PC-3 (cell line): ENCODE data around the gene RNASE12. TPM values are rescaled to one million over a fixed set of nuclear protein-coding genes. Genes with fewer than 3 reads are reported as not detected.

ENCODE experiments used
- ATAC-seq: fragments of 200-7000 bp; cut with Tn5 transposase; 2 replicates; pipeline ENCODE4 v1.9.1; 2020; ENCODE audit warnings: mild to moderate bottlenecking, moderate library complexity
- BruUV-seq: library from RNA; stranded (reverse); fragments of 400-500 nt; replicated peaks from 2 replicates; lab custom pipeline; 2021; lab: Mats Ljungman, UMichigan
- CTCF ChIA-PET: fragments of 300-600 bp; sonication (Branson Sonifier 250); formaldehyde crosslinking; loops from one replicate; lab custom pipeline; 2022; ENCODE audit warnings: antibody characterized with exemption; lab: Charles Lee
- POLR2A ChIA-PET: fragments of 300-600 bp; sonication (Branson Sonifier 250); formaldehyde crosslinking; loops from one replicate; lab custom pipeline; 2022; ENCODE audit warnings: antibody characterized with exemption; ENCODE audit not compliant: unreplicated experiment; lab: Charles Lee
- DNase-seq: peaks from one replicate; pipeline ENCODE4 v3.0.0-alpha.2; 2015
- H2AFZ ChIP-seq: fragments of 300-600 bp; sonication (generic); 2 replicates; pipeline ENCODE4 v1.6.0; 2016; ENCODE audit warnings: antibody characterized with exemption, low read length
- H3F3A ChIP-seq: fragments of 300-600 bp; sonication (generic); one replicate; pipeline ENCODE4 v1.6.0; 2017; ENCODE audit warnings: antibody characterized with exemption, low read length, control low read depth, mild to moderate bottlenecking; ENCODE audit not compliant: unreplicated experiment
- H3K27ac ChIP-seq: fragments of 300-600 bp; sonication (generic); 2 replicates; pipeline ENCODE4 v1.5.1; 2016; ENCODE audit warnings: mild to moderate bottlenecking, low read length
- H3K27me3 ChIP-seq: fragments of 300-600 bp; sonication (generic); 2 replicates; pipeline ENCODE4 v1.6.1; 2016; ENCODE audit warnings: low read length, mixed read lengths
- H3K36me3 ChIP-seq: fragments of 300-600 bp; sonication (generic); 2 replicates; pipeline ENCODE4 v1.6.1; 2016; ENCODE audit warnings: low read depth, mixed run types, low read length, mixed read lengths
- H3K4me1 ChIP-seq: fragments of 300-600 bp; sonication (generic); 2 replicates; pipeline ENCODE4 v1.5.1; 2016; ENCODE audit warnings: low read length; ENCODE audit not compliant: insufficient read depth
- H3K4me2 ChIP-seq: fragments of 300-600 bp; sonication (generic); 2 replicates; pipeline ENCODE4 v1.6.0; 2016; ENCODE audit warnings: low read length
- H3K4me3 ChIP-seq: fragments of 300-600 bp; sonication (generic); 2 replicates; pipeline ENCODE4 v1.5.1; 2016; ENCODE audit warnings: mild to moderate bottlenecking, low read length, mixed read lengths
- H3K79me2 ChIP-seq: fragments of 300-600 bp; sonication (generic); 2 replicates; pipeline ENCODE4 v1.6.1; 2017; ENCODE audit warnings: low read length, mixed read lengths
- H3K9ac ChIP-seq: fragments of 300-600 bp; sonication (generic); 2 replicates; pipeline ENCODE4 v1.6.0; 2016; ENCODE audit warnings: mild to moderate bottlenecking, low read length
- H3K9me2 ChIP-seq: fragments of 300-600 bp; sonication (generic); replicated peaks from 2 replicates; pipeline ENCODE4 v1.6.1; 2016; ENCODE audit warnings: mixed run types, low read length, mixed read lengths
- H3K9me3 ChIP-seq: fragments of 300-600 bp; sonication (generic); 2 replicates; pipeline ENCODE4 v1.6.1; 2016; ENCODE audit warnings: low read length, mixed read lengths
- H4K20me1 ChIP-seq: fragments of 300-600 bp; sonication (generic); 2 replicates; pipeline ENCODE4 v1.6.1; 2016; ENCODE audit warnings: low read length, mixed read lengths
- EZH2 ChIP-seq: fragments of 300-600 bp; sonication (generic); IDR thresholded peaks from one replicate; pipeline ENCODE4 v1.6.1; 2017; ENCODE audit warnings: antibody characterized with exemption, mild to moderate bottlenecking, low read length; ENCODE audit not compliant: unreplicated experiment
- EZH2phosphoT487 ChIP-seq: fragments of 300-600 bp; sonication (generic); IDR thresholded peaks from 2 replicates; pipeline ENCODE4 v1.6.1; 2018; ENCODE audit warnings: mild to moderate bottlenecking, antibody characterized with exemption, low read length, borderline replicate concordance
- intact Hi-C: fragments of 100-400 bp; cut with micrococcal nuclease; formaldehyde crosslinking; loops from 2 replicates; pipeline ENCODE4 v1.9.0; 2023
- total RNA-seq: library from RNA; depleted of rRNA; stranded (reverse); fragments of >200 nt; gene quantifications from 2 replicates; pipeline ENCODE4 v1.2.3, GENCODE V29; 2014
- TF ChIP-seq, protein P1 (sequence below): fragments of 300-600 bp; sonication (generic); conservative IDR thresholded peaks from 2 replicates; pipeline ENCODE4 v1.5.1; 2017; ENCODE audit warnings: antibody characterized with exemption, low read depth, mild to moderate bottlenecking, low read length

Gene RNASE12
- total RNA-seq, 1 experiment from 2014 or later: not detected

DNA sequence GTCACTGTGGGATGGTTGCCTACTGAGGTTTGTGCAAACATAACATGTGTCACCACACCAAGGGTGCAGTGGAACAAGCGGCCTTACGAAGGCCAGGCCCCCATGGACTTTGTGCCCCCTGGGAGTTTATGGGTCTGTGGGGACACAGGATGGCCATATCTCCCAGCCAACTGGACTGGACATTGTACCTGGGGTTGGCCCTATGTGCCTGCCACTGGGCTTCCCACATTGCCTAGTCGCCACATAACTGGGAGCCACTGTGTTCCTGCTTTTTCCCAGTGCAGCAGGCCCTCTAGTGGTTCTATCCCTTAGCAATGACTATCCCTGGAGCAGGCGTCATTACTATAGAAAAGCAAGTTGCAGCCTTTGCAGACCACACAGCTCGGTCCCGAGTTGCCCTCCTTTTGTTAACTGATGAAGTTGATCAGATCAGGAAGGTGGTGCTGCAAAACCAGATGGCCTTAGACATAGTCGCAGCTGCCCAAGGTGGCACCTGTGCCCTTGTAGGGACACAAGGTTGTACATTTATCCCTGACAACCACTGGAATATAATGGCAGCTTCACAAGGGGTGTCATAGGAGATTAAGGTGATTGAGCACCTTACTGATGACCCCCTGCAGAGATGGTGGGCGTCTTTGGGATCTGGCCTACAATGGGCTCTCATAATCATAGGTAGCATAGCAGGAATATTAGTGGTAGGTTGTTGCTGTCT, 15.2 kb upstream of the RNASE12 start:
- Histone ChIP-seq H4K20me1 (no peaks in the 10 kb centered on the region), H3K9me2 (no peaks in the 10 kb centered on the region), H3K9me3 (no peaks in the 10 kb centered on the region), H3K4me1 (peaks cover 25% of the 10 kb centered on the region; the same call in 1 of the 2 replicates), H3K4me2 (peak overlapping the region; percentile 44), H3K4me3 (no peak overlapping the region), H3K36me3 (no peaks in the 10 kb centered on the region), H3F3A (no peaks in the 10 kb centered on the region), H3K27ac (no peak overlapping the region), H3K9ac (no peak overlapping the region), H3K27me3 (no peaks in the 10 kb centered on the region), H2AFZ (peak overlapping the region; percentile 71; the same call in 1 of the 2 replicates), H3K79me2 (no peaks in the 10 kb centered on the region)
- BruUV-seq: no TSS peak
- ATAC-seq: peak; percentile 37
- DNase-seq: peak; percentile 72
- intact Hi-C loops: loop anchor here (1.0 to 5.0 kb wide), 4 partner anchors 75 to 191 kb away; partner anchors contain the start of genes OSGEP and PNP
- ChIA-PET CTCF (no interaction called here), POLR2A (no interaction called here)
- TF ChIP-seq, protein P1, sequence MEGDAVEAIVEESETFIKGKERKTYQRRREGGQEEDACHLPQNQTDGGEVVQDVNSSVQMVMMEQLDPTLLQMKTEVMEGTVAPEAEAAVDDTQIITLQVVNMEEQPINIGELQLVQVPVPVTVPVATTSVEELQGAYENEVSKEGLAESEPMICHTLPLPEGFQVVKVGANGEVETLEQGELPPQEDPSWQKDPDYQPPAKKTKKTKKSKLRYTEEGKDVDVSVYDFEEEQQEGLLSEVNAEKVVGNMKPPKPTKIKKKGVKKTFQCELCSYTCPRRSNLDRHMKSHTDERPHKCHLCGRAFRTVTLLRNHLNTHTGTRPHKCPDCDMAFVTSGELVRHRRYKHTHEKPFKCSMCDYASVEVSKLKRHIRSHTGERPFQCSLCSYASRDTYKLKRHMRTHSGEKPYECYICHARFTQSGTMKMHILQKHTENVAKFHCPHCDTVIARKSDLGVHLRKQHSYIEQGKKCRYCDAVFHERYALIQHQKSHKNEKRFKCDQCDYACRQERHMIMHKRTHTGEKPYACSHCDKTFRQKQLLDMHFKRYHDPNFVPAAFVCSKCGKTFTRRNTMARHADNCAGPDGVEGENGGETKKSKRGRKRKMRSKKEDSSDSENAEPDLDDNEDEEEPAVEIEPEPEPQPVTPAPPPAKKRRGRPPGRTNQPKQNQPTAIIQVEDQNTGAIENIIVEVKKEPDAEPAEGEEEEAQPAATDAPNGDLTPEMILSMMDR: peak; percentile 89
- no peak for TF ChIP-seq EZH2

DNA sequence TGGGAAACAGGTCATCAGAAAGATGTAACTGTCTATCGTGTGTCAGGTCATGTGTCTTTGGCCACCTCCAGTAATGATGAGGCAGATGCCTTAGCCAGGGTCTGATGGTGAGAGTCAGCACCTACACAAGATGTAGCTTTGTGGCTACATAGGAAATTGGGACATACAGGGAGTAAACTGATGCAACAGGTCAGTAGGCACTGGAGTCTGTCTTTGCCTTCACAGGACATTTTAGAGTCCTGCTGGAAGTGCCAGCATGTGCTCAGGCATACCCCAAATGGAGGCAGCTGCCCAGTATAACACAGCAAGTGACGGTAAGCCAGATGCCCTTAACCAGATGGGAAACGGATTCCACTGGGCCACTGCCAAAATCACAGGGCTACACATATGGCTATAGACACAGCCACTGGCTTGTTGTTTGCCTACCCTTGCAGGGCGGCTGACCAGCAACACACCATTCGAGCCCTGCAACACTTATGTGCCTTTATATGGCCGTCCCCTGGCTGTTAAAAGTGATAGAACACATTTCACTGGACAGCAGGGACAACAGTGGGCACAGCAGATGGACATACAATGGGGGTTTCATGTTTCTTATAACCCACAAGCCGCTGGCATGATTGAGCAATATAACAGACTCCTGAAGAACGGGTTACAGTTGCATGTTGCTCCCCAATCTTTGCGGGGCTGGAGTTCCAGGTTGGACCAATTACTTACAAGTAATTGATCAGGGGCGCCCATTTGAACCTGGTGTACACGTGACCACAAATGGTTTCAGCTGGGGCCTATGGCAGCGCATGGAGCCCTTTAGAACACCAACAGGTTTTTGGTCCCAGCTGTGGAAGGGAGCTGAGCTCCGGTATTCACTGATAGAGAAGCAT, 12.9 kb upstream of the RNASE12 start:
- Histone ChIP-seq H3K27me3 (no peaks in the 10 kb centered on the region), H3K79me2 (no peaks in the 10 kb centered on the region), H3K9ac (no peak overlapping the region), H3K9me3 (no peaks in the 10 kb centered on the region), H3K4me1 (peaks cover 12% of the 10 kb centered on the region; the same call in 1 of the 2 replicates), H3K27ac (no peak overlapping the region), H2AFZ (no peak overlapping the region), H3K9me2 (no peaks in the 10 kb centered on the region), H3K4me3 (no peak overlapping the region), H3K4me2 (no peak overlapping the region), H4K20me1 (no peaks in the 10 kb centered on the region), H3K36me3 (no peaks in the 10 kb centered on the region), H3F3A (no peaks in the 10 kb centered on the region)
- intact Hi-C loops: no loop called here
- ATAC-seq: no peak
- TF ChIP-seq EZH2phosphoT487 (no peak), EZH2 (no peak)
- TF ChIP-seq, protein P1: no peak
- ChIA-PET POLR2A (no interaction called here), CTCF (no interaction called here)
- DNase-seq: no peak
- BruUV-seq: no TSS peak
